NCI-H1930 (cell line): ENCODE data around the gene LMNB1.

ENCODE experiments used
- DNase-seq, 2 experiments: peaks; one replicate each; lab custom pipeline; 2025; lab: John Stamatoyannopoulos, UW

LMNB1 gene

DNA sequence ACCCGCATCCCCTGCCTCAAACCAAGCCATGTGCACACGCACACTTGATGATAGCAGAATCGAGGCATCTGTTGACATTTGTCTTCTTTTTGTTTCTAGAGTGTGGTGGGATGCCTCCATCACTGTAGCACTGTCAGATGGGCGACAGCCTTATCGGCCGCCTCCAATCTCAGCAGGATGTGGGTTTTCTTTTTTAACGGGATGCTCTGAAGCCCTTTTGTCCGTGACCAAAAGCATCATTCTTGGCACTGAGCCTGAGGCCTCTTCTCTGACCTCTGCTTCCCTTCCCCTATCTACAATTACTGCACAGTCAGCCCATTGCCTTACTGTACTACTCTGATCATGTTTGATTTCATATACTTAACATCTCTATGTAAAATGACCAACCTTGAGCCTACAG lies 78.3 kb downstream of the LMNB1 start:
- no peak for DNase-seq

DNA sequence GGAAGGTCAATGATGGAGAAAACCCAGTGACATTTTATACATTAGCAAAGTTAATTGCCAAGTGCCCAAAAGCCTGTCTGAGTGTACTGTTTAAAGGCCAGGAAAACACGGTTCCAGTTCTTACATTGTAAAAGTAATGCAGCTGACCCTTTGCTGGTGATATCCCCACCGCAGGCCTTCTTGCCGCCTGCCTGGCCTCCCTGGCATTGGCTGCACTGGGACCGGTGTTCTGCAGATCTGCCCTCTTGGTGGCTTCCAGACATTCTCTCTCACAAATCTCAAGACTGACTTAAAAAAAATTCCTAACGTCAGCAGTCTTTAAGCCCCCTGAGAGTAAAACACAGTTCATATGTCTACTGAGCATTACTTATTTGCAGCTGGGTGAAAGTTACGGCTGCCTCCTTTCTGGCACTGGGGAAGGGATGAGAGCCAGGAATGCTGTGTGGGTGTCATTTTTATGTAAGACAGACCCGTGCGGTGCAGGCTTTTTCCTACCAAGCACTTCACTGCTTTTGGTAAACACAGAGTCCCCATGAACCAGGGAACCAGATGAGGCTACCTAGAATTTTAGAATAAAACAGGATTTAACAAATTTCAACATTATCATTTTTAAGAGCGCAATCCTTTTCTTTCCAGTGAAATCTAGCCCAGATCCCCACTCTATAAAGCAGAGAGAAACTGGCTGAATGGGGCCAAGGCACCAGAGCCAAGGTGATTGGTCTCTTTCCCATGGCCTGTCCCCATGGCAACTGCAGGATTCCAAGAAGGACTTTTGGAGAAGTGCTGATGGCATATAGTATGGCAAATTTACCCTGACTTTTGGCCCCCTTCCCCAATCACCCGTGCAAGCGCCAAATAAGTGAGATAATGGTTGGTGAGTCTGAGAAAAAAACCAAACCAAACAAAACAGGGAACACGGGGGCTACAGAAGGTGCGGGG lies 80.8 kb downstream of the LMNB1 start:
- DNase-seq = no peak

GRCh38 chr5:126858441-126858840 lies 81.5 kb downstream of the LMNB1 start:
- no peak for DNase-seq

GRCh38 chr5:126863402-126863801 lies 86.5 kb downstream of the LMNB1 start:
- DNase-seq = no peak

DNA sequence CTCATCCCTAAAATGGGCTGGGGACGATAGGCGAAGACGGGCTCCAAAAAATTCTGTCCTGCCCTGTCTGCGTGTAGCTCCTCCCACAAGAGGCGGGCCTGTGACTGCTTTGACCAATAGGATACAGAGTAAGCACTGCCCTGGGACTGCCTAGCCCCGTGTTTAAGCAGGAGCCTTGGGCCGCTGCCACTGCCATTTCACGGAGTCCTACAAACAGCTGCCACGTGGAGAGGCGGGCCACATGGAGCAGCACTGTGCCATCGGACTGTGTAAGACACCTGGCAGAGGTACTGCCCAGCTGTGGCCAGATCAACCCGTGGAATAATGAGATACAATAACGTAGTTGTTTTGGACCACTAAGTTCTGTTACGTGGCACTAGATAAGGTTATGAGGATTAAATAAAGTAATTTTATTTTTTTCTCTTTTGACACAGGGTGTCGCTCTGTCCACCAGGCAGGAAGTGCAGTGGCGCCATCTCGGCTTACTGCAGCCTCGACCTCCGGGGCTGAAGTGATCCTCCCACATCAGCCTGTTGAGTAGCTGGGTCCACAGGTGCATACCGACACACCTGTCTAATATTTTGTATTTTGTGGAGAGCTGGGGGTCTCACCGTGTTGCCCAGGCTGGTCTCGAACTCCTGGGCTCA lies 87.2 kb downstream of the LMNB1 start:
- no peak for DNase-seq

DNA sequence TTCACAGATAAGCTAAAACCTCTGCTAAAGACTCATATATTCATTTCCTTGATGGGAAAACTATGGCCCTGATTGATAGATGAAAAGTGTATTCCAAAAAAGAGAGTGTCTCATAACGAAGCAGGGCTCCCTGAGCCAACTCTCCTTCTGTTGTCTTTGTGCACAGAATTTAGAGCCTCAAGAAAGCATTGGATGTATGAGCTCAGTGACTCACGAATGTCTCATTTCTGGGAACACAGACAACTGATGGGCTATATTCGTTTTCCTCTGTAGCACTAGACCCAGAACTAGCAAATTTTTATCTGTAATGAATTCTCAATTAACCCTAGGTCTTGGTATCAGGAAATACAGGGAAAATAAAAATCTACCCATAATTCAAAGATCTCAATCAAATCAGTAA lies 88.4 kb downstream of the LMNB1 start:
- no peak for DNase-seq

DNA sequence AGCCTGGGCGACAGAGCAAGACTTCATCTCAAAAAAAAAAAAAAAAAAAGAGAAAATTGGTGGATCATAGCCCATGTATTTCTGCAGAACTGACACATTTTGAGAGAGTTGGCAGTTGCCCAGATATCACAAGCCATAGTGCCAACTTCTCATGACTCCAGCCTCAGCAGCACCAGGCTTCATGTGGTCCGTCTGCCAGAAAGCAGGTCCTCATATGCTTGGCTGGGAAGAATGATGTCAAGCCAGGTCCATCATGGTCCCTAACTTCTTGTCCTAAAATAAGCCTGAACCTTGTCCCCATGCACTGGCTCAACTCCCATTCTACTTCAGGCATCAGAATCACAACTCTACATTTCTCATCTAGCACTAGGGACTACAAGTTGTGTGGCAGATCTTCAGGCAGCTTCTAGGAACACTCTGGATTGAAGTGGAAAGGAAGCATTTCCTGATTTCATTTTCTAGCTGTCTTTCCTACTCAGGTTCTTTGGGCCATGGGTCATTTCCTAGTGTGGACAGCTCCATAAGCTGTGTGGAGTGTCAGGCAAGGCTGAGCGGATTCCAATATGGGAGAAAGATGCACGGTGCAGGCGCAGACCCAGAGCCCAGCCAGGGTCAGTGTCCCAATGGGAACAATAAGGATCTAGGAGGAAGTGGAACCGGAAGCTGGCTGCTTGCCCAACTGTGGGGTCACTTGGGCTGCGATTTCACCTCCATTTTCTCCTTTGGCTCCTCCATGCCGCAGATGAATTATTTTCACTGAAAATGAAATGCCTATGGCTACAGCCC lies 90.1 kb downstream of the LMNB1 start:
- DNase-seq = no peak

- DNase-seq = no peak
Observed at GRCh38 chr5:126868338-126869004, 91.5 kb downstream of the LMNB1 start.

- no peak for DNase-seq
Observed at GRCh38 chr5:126869005-126869451, 92.1 kb downstream of the LMNB1 start.

GRCh38 chr5:126871441-126871840 lies 94.5 kb downstream of the LMNB1 start:
- no peak for DNase-seq

- DNase-seq = no peak
Observed at GRCh38 chr5:126872561-126873354, 95.8 kb downstream of the LMNB1 start.

DNA sequence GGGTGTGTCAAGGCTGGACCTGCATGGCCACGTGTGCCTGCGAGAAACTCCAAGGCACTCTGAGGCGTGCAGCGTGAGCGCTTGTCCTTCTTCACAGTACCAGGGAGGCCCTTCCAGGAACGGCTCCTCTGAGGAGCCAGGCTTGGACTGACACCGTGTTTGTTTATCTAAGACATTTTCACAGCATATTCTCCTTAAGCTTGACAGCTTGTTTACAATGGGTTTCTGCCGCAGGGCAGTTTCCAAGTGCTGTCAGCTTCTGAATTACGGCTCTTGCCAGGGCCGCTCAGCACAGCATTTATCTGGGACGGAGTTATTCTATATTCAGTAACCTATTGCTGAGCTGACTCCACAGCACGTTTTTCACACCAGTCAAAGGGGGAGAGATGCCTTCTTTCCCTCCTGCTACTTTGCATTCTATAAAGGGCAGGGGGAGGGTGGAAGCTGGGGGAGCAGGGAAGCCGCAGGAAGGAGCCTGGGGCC lies 98.4 kb downstream of the LMNB1 start:
- DNase-seq = no peak

GRCh38 chr5:126877602-126878001 lies 100.7 kb downstream of the LMNB1 start:
- DNase-seq = no peak

DNA sequence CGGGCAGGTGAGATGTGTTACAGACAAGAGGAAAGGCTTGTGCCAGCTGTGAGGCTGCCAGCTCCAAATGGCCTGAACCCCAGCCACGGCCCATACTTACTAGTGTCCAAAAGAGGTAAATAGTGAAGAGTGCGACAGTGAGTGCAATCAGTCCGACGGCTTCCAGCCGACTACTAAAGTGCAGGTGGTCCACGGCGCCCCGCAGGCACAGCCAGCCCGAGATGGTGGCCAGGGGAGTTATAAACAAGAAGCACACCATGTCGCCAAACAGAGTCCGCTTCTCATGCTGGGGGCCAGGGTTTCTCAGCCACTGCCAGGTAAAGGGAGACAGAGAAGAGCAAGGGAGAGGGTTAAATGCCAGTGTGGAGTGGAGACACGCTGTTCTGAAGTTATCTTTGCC lies 101.1 kb downstream of the LMNB1 start:
- DNase-seq = no peak

DNA sequence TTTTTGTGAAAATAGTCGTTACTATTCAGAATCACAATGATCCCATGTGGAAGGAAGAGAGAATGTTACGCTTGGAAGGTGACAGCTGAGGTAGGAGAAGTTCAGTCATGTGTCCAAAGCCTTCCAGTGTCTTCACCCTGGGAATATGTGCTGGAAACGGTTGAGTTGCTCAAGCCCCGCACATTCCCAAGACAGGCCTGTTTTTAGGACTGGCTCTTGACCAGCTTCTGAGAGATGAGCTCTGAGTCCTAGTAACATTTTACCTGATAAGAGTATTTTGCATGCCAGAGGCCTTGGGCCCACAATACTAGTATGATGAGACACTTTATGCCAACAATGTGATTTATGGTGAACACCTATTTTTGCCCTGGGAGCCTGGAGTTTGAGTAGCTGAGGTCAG lies 101.7 kb downstream of the LMNB1 start:
- no peak for DNase-seq

- DNase-seq = no peak
Observed at GRCh38 chr5:126881821-126882600, 105.1 kb downstream of the LMNB1 start.

DNA sequence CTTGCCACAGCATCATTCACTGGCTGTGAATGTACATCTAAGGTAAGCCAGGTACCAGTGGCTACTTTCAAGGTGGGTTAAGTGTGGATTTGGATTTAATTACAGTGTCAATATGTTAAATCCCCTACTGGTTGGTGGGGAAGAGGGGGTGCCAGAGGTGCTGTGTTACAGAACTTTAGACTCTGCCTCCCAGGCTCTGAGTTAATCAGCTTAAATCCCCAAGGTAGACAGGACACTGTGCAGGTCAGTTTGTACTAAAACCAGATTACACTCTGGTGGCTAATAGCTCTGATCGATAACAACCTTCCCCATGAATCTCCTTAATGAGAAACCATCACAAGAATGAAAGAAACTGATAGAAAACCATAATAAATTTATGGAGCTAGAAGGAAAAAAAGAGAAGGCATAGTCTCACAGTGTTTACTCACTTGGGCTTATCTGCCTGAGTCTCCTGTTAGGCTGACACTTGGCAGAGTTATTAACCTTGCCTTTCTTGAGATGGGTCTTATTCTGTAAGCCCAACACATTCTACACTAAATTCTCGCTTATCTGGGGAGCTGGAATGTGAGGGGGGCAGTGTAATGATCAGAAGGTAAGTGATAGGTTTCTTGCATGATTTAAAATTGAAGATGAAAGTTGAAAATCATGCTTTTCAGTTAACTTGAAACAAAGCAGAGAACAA lies 106.8 kb downstream of the LMNB1 start:
- no peak for DNase-seq

DNA sequence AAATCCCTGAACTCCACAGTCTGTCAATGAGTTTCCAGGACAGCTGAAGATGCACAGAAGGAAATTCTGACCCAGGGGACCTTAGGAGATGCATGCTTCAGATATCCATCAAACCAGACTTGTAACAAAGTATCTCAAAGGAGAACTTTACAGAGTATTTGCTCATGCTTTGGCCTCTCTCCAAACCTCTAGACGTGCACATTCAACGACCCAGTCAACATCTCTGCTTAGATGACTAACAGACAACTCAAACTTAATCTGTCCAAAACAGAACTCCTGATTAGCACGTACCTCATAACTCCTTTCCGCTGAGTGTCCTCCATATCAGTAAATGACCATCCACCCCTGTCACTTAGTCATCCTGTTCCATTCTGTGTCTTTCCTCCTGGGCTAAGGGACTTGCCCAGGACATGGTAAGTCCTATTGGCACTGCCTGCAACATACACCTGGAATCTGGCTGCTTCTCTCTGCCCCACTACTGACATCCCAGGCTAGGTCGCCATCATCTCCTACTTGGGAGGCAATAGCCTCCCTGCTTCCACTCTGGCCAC lies 107.4 kb downstream of the LMNB1 start:
- DNase-seq = no peak
